GM04504 (cell line): ENCODE data around the gene VWA8.
"Not testable (repeated sequence)": the region's sequence is repeated elsewhere in the genome, so short reads cannot be mapped to it uniquely, and the experiment has no call there.

ENCODE experiments used
- DNase-seq: peaks from one replicate; pipeline ENCODE4 v3.0.0-alpha.2; 2012; ENCODE audit warnings: low read depth

Gene VWA8

GRCh38 chr13:41802043-41802683 lies 158.7 kb downstream of the VWA8 start:
- DNase-seq, result no peak

DNA sequence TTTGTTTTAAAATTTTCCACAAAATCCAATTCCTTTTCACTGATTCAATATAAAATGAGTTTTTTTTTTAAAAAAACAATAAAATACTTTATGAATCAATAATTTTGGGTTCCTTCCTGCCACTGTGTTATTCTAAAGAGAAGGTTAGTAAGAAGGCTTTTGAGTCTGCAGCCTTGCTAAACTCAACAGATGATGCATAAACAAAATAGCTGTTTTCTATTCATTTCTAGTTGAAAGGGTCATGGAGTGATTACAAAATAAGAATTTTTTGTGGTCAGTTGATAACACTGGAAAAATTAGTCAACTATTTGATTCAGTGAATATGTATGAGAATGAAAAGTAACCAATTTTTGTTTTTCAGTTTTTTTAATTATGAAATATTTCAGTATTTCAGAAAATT lies 169.9 kb downstream of the VWA8 start:
- no peak for DNase-seq

DNA sequence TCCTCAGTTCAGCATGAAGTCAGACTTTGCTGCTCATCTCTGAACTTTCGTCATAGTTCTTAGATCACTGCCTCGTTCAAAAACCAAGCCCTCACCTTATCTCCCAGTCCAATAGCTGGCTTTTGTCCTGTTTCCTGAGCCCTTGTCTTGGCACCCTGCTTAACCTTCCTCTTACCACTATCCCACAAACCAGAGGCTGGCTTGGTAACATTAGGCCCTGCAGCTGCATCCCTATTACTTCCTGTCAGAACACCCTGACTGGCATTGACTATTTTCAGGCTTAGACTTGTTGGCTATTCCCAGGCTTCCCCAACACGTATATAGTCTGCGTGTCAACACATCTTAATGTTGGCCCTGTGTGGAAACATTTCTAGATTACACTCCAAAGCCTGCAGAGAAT lies 172.4 kb downstream of the VWA8 start:
- no peak for DNase-seq

DNA sequence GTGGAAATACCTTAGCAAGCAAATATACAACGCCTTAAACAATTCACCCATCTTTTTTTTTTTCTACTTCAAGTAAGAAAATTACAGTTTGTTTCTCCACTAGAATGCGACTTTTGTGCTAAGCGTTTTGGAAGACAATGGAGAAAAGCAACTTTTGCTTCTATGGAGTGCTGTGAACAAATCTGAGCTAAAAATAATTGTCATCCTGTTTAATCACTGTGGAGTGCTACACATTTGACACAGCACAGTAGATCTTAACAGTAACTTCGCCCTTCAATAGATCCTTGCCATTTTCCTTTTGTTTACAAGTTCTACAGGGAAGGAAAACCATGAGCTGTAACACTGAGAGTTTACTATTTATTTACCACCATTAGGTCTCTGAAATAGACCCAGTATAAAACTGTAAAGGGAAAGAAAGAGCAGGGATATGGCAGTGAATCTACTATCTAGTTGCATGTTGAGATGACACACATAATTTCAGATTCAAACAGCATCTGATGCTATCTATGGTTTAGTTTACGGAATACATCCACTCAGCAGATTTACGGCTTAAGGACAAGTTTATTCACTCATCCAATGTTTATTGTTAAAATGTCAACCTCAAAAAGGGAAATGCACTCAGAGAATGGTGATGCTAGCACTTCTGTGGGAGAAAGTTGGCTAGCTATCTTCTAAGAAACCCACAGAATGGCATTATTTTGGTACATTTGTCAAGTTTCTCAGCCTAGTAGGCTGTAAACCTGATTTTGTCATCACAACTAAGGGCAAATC lies 175.3 kb downstream of the VWA8 start:
- DNase-seq, result no peak

- no peak for DNase-seq
Observed at GRCh38 chr13:41782086-41782485, 178.8 kb downstream of the VWA8 start.

DNA sequence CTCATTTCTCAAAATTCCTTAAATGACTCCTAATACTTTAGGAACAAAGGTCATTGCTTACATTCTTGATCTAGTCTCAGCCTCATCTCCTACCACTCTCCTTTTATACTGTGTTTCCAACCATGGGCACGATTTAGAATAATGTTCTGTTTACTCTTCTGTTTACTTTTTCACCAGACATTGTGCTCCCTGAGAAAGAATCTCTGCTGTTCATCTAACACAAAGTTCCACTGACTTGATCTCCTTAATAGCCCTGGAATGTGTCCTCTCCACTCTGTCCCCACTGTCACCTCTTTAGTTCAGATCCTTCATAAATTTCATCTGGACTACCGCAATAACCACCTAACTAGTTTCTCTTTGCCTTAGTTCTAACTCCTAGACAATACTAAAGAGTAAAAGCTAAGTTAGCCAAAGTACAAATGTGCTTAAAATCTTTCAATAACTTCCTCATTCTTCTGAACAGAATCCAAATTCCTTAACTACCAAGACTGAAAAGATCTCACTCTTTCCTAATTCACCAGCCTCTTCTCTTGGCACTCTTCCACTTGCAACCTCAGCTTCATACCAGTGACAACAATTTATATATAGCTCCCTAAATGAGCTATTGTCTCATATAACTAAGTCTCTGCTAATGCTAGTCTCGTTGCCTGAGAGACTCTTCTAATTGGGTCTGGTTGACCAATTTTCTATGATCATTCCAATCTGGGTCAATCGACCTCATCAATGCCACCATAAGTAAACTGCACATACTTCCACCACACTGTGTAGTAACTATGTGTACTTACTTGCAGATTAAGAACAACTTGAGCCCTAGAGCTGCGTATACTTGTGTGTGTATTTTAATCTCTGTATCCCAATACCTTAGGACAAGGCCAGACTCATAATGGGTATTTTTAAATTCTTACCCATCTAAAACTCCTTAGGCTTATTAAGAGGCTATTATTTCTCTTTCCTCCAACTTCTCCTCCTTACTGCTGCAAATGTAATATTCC lies 179.9 kb downstream of the VWA8 start:
- DNase-seq, result peak; percentile 79

DNA sequence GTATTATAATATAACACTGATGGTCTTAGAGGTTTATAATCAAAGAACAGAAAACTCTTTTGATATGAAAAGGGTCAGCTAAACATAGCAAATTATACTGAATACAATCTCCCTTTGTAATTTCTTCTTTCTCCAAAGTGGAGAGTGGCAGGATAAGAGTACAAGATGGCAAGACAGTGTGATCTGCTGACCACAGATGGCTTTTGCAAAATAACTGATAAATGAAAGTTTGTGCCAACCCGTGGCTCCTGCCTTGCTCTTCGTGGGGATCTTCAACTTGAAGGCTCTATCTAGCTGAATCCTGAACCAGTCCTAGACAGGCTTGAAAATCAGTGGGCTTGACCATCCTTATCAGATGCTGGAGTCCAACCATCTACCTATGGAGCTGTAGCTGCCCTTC lies 185.7 kb downstream of the VWA8 start:
- DNase-seq, result no peak

GRCh38 chr13:41774605-41775218 lies 186.2 kb downstream of the VWA8 start:
- DNase-seq, result no peak

DNA sequence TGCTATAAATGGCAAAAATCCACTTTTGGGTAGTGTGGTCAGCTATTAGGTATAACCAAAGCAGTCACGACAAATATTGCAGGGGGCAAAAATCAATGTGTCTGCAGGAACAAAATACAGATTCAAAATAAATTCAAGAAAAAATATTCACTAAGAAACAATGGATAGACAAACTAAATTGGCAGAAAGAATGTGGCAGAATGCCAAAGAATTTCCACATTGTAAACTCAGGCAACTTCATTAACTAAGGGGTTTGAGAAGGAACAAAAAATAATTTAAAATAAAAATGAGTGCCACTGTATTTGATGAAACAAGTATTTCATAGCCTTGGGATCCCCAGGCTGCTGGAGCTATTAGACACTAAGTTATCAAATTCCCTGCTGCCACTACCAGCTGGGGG lies 193.1 kb downstream of the VWA8 start:
- DNase-seq, result no peak

DNA sequence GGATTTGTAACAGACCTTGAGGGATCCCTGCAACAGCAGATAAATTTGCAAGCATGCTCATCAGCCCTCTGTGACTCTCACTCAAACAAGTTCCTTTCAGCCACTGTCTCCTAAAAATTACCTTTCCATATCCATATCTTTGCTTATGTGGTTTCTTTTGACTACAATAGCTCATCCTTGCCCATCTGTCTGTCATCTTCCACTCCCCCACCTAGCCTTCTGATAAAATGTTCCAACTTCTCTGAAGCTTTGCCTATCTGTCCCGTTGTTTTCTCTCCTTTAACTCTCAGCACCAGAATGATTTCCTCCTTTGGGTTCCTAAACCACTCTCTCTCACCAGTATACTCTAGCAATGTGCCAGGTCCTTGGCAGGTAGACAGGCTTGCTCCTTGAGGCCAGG lies 194.5 kb downstream of the VWA8 start:
- no peak for DNase-seq

DNA sequence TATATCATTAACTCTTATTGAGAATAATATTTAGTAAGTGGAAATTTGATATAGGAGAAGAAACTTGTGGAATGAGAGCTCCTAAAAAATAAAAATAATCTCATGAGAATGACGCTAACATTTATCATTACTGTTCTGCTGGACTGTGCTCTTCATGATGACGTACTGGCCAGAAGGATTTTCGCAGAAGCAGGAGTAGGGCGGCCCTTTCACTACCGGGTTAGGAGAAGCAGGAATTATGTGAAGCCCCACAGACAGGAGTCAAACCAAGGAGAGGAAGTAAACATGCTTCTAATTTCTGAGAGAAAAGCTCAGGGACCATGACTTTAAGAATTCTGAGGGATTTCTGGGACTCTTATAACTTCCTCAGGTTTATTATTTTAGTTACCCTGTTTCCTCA lies 195.1 kb downstream of the VWA8 start:
- DNase-seq, result no peak

DNA sequence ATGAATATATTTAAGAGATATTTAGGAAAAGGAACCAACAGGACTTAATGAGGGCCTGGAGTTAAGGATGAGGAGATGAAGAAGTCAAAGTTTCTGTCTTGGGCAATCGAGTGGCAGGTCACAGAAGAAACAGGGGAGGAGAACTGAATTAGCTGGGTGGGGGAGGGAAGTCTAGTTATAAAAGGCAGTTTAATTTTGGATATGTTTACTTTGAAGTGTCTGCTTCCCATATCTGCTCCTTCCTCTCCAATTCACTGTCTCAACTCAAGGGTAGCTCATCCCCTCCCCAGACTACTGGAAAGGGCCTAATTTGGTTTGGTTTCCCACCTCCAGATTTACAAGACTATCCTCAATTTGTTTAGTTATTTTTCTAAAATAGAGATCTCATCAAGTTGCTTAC lies 195.9 kb downstream of the VWA8 start:
- no peak for DNase-seq

DNA sequence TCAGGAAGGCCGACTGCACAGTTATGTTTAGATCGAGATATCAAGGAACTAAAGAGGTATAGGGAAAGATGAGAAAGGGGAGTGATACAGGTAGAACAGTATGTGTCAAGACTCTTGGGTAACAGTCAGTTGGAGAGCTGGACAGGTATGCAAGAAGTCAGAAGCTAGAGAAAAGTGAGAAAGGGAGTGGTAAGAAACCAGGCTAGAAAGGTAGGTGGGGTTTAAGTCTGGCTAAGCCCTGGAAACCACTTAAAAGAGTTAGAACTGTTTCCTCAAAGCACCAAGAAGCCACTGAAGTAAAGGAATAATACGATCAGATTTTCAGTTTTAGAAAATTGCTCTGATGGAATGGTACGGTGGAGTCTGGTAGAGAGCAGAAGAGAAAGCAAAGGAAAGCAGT lies 196.4 kb downstream of the VWA8 start:
- no peak for DNase-seq

- no peak for DNase-seq
Observed at GRCh38 chr13:41763782-41764181, 197.1 kb downstream of the VWA8 start.

DNA sequence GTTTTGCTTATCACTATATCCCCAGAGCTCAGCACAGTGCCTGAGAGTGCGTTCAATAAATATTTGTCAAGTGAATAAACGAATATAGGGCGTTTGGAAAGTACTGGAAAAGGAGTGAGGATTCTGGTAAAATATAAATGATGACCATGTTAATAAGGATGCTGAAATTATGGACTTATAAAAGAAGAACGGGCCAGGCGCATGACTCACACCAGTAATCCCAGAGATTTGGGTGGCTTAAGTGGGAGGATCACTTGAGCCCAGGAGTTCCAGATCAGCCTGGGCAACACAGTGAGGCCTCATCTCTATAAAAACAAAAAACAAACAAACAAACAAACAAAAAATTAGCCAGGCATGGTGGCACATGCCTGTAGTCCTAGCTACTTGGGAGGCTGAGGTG lies 198.1 kb downstream of the VWA8 start:
- DNase-seq, result no peak

DNA sequence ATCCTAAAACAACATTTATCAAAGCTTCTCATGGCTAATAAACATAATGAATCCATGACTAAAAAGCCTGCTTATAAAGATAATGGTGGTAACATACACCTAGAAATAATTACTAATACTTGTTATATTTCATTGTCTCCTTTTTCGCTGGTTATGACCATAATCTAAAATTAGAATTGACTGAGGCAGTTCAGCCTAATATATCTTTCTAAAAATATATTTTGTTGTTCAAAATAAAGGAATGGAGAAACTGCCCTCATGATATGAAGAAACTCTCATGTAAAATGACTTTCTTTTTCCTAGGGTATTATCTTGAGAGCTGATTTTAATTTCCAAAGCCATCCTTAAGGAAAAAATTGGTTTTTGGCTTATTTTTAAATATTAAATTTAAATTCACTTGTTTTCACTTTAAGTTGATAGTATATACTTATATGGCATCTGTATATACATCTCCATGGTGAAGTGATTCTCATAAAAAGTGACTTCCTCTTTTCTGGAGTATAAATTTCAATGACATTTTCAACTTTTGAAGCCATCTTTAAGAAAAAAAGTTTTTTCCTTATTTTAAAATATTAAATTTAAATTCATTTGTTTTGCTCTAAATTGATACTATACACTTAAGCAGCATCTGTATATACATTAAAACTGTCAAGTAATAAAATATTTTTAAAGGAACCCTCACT lies 204.6 kb downstream of the VWA8 start:
- DNase-seq, result no peak

GRCh38 chr13:41751734-41752445 lies 209.0 kb downstream of the VWA8 start:
- no peak for DNase-seq

- no peak for DNase-seq
Observed at GRCh38 chr13:41751277-41751676, 209.6 kb downstream of the VWA8 start.

GRCh38 chr13:41746259-41746658 lies 214.7 kb downstream of the VWA8 start:
- DNase-seq, result peak; percentile 30

DNA sequence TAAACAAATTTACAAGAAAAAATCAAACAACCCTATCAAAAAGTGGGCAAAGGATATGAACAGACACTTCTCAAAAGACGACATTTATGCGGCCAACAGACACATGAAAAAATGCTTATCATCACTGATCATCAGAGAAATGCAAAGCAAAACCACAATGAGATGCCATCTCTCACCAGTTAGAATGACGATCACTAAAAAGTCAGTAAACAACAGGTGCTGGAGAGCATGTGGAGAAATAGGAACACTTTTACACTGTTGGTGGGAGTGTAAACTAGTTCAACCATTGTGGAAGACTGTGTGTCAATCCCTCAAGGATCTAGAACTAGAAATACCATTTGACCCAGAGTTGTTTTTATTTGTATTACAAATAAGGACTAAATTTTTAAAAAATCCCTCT lies 215.4 kb downstream of the VWA8 start:
- not testable (repeated sequence) for DNase-seq
